GM12878 (cell line): Measurements from ENCODE around the gene HSBP1L1. TPM values are rescaled to one million over a fixed set of nuclear protein-coding genes. Genes with fewer than 3 reads are reported as not detected.

Source experiments
- ATAC-seq: fragments of 200-7000 bp; cut with Tn5 transposase; 3 replicates; pipeline ENCODE4 v1.9.1; 2020; ENCODE audit warnings: mild to moderate bottlenecking, moderate library complexity
- BruUV-seq: library from RNA; stranded (reverse); fragments of 400-500 nt; replicated peaks from 2 replicates; lab custom pipeline; 2021; lab: Mats Ljungman, UMichigan
- CTCF ChIA-PET: fragments of 300-600 bp; sonication (Branson Sonifier 250); formaldehyde crosslinking; extraction: SDS; loops from one replicate; lab custom pipeline; 2021; ENCODE audit warnings: inconsistent platforms; lab: Yijun Ruan, JAX
- POLR2A ChIA-PET: fragments of 350-600 bp; formaldehyde crosslinking; extraction: SDS; loops from one replicate; lab custom pipeline; 2021; ENCODE audit warnings: inconsistent platforms; lab: Charles Lee
- RAD21 ChIA-PET: fragments of 300-600 bp; sonication (Branson Sonifier 250); formaldehyde crosslinking; loops from one replicate; lab custom pipeline; 2023; ENCODE audit warnings: antibody characterized with exemption; ENCODE audit not compliant: unreplicated experiment; lab: Charles Lee
- SMC1A ChIA-PET: fragments of 300-600 bp; sonication (Branson Sonifier 250); formaldehyde crosslinking; loops from one replicate; lab custom pipeline; 2023; ENCODE audit not compliant: unreplicated experiment, uncharacterized antibody; lab: Charles Lee
- DNase-seq: peaks from one replicate; pipeline ENCODE4 v3.0.0-alpha.2; 2011; ENCODE audit warnings: low read depth, low spot score
- FAIRE-seq: peaks from 3 replicates; lab custom pipeline; 2011; peaks lifted over from hg19 to GRCh38; lab: Jason Lieb, UNC
- H2AFZ ChIP-seq: 2 replicates; pipeline ENCODE4 v1.6.0; 2011; ENCODE audit warnings: low read depth, low read length, control low read depth; ENCODE audit not compliant: control insufficient read depth
- H3K27ac ChIP-seq: 2 replicates; pipeline ENCODE4 v1.5.1; 2011; ENCODE audit warnings: control low read depth; ENCODE audit not compliant: control insufficient read depth, insufficient read depth
- H3K27me3 ChIP-seq, 2 experiments: replicated peaks in 1 of 2; 2 replicates each; pipeline versions ENCODE4 v1.6.0 to v1.6.1; 2011; ENCODE audit warnings: low read length in 1 of 2; ENCODE audit not compliant: control insufficient read depth in 2 of 2, insufficient read depth in 2 of 2
- H3K36me3 ChIP-seq, 2 experiments: 2 replicates each; pipeline ENCODE4 v1.5.1; 2011; ENCODE audit warnings: low read length in 1 of 2; ENCODE audit not compliant: control insufficient read depth in 2 of 2, insufficient read depth in 2 of 2
- H3K4me1 ChIP-seq: 2 replicates; pipeline ENCODE4 v1.6.1; 2011; ENCODE audit warnings: mild to moderate bottlenecking, low read length, moderate library complexity, mixed read lengths; ENCODE audit not compliant: control insufficient read depth, insufficient read depth
- H3K4me2 ChIP-seq: 2 replicates; pipeline ENCODE4 v1.6.0; 2011; ENCODE audit warnings: control low read depth; ENCODE audit not compliant: control insufficient read depth, insufficient read depth
- H3K4me3 ChIP-seq: fragments of 200-600 bp; sonication (generic); 2 replicates; pipeline ENCODE4 v1.5.1; 2016
- H3K79me2 ChIP-seq: 2 replicates; pipeline ENCODE4 v1.6.0; 2011; ENCODE audit warnings: low read length; ENCODE audit not compliant: control insufficient read depth, insufficient read depth
- H3K9ac ChIP-seq: 2 replicates; pipeline ENCODE4 v1.8.0; 2011; ENCODE audit warnings: low read length, control low read depth, mixed read lengths; ENCODE audit not compliant: control insufficient read depth, insufficient read depth
- H3K9me3 ChIP-seq: replicated peaks from 3 replicates; pipeline ENCODE4 v1.5.1; 2011; ENCODE audit warnings: mild to moderate bottlenecking, low read length; ENCODE audit not compliant: control insufficient read depth, insufficient read depth
- H4K20me1 ChIP-seq: 2 replicates; pipeline ENCODE4 v1.6.0; 2011; ENCODE audit not compliant: control insufficient read depth, insufficient read depth
- IRF4 ChIP-seq: IDR thresholded peaks from 2 replicates; pipeline ENCODE4 v1.6.1; 2011; ENCODE audit warnings: low read depth, low read length
- JUNB ChIP-seq: IDR thresholded peaks from 2 replicates; pipeline ENCODE4 v1.6.1; 2016; ENCODE audit warnings: antibody characterized with exemption, mild to moderate bottlenecking
- PBX3 ChIP-seq: IDR thresholded peaks from 2 replicates; pipeline ENCODE4 v1.6.1; 2011; ENCODE audit warnings: mild to moderate bottlenecking, low read depth, low read length, moderate library complexity; ENCODE audit not compliant: insufficient replicate concordance
- STAT1 ChIP-seq: fragments of 450-650 bp; conservative IDR thresholded peaks from 2 replicates; pipeline ENCODE4 v1.6.1; 2014; ENCODE audit warnings: antibody characterized with exemption, mild to moderate bottlenecking
- ZSCAN29 ChIP-seq: fragments of 450-650 bp; IDR thresholded peaks from 2 replicates; pipeline ENCODE4 v1.6.1; 2017; ENCODE audit warnings: mild to moderate bottlenecking, moderate library complexity
- WGBS: methylation state at CpG from one replicate; pipeline ENCODE4 v1.1.6; 2016; ENCODE audit warnings: low lambda C conversion rate; ENCODE audit not compliant: insufficient replicate concordance, insufficient coverage; ENCODE audit errors: missing lambda C conversion rate; 5-methylcytosine and 5-hydroxymethylcytosine counted together
- in situ Hi-C: fragments of 300-500 bp; cut with MboI; formaldehyde crosslinking; loops from 9 replicates; pipeline ENCODE4 v1.14.3; 2018; ENCODE audit warnings: mixed read lengths
- intact Hi-C: fragments of 100-400 bp; cut with micrococcal nuclease; formaldehyde crosslinking; loops from one replicate; pipeline ENCODE4 v1.14.2; 2022; ENCODE audit not compliant: unreplicated experiment
- polyA plus RNA-seq, 11 experiments: library from polyadenylated mRNA; depleted of rRNA in 4 of 11; unstranded in 6 of 11; stranded (reverse) in 5 of 11; fragments of >200 nt; fragmentation: Nextera tagmentation in 4 of 11; fragmentation: Illumina TruSeq in 1 of 11; extraction: Ambion mirVana in 4 of 11; extraction: Trizol in 1 of 11; gene quantifications; 1 replicate in 1 of 11; 2 replicates in 10 of 11; pipeline versions ENCODE4 v1.2.1 to v1.2.3, GENCODE V29; 2011 to 2016; ENCODE audit warnings: inconsistent platforms in 2 of 11, missing spikeins in 2 of 11, low read depth in 1 of 11
- total RNA-seq, 4 experiments: library from RNA; depleted of rRNA in 3 of 4; stranded (reverse); fragments of >200 nt in 3 of 4; fragmentation: Illumina TruSeq in 1 of 4; extraction: Trizol in 1 of 4; gene quantifications; 2 replicates each; pipeline versions ENCODE4 v1.2.1 to v1.2.3, GENCODE V29; 2013 to 2021
- TF ChIP-seq, protein P1 (sequence below): IDR thresholded peaks from 2 replicates; pipeline ENCODE4 v1.6.1; 2012; ENCODE audit warnings: improper control_type of control experiment, low read depth, low read length; ENCODE audit not compliant: insufficient replicate concordance

The HSBP1L1 gene
- total and polyA plus RNA-seq, 10 of the 15 experiments (the other 5 are each of a cell fraction or from before 2014, with no cell fraction given) = 0.97 to 14.0 (median 6.9) TPM; not detected in 1

DNA sequence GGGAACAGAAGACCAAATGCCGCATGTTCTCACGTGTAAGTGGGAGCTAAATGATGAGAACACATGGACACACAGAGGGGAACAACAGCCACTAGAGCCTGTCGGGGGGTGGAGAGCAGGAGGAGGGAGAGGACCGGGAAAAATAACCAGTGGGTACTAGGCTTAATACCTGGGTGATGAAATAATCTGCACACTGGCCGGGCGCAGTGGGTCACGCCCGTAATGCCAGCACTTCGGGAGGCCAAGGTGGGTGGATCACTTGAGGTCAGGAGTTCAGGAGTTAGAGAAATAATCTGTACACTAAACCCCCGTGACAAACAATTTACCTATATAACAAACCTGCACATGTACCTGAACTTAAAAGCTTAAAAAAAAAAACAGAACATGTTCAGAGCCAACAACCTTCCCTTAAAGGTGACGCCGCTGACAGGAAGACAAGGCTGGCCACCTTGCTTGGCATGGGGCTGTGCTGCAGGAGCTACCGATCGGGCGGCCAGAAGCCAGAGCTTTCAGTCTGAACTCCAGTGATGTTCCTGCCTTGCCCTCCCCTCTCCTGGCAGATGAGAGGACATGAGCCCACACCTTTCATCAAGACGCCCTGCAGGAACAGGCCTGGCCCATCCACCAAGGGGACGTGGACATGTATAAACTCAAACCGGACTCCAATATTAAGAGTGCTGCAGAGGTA lies 24.2 kb upstream of the HSBP1L1 start:
- H3K4me3 ChIP-seq = no peak overlapping the region
- no peaks in the 10 kb centered on the region for H3K27me3 ChIP-seq
- TF ChIP-seq PBX3 (no peak), STAT1 (no peak), JUNB (no peak), ZSCAN29 (no peak), IRF4 (no peak)
- TF ChIP-seq, protein P1, sequence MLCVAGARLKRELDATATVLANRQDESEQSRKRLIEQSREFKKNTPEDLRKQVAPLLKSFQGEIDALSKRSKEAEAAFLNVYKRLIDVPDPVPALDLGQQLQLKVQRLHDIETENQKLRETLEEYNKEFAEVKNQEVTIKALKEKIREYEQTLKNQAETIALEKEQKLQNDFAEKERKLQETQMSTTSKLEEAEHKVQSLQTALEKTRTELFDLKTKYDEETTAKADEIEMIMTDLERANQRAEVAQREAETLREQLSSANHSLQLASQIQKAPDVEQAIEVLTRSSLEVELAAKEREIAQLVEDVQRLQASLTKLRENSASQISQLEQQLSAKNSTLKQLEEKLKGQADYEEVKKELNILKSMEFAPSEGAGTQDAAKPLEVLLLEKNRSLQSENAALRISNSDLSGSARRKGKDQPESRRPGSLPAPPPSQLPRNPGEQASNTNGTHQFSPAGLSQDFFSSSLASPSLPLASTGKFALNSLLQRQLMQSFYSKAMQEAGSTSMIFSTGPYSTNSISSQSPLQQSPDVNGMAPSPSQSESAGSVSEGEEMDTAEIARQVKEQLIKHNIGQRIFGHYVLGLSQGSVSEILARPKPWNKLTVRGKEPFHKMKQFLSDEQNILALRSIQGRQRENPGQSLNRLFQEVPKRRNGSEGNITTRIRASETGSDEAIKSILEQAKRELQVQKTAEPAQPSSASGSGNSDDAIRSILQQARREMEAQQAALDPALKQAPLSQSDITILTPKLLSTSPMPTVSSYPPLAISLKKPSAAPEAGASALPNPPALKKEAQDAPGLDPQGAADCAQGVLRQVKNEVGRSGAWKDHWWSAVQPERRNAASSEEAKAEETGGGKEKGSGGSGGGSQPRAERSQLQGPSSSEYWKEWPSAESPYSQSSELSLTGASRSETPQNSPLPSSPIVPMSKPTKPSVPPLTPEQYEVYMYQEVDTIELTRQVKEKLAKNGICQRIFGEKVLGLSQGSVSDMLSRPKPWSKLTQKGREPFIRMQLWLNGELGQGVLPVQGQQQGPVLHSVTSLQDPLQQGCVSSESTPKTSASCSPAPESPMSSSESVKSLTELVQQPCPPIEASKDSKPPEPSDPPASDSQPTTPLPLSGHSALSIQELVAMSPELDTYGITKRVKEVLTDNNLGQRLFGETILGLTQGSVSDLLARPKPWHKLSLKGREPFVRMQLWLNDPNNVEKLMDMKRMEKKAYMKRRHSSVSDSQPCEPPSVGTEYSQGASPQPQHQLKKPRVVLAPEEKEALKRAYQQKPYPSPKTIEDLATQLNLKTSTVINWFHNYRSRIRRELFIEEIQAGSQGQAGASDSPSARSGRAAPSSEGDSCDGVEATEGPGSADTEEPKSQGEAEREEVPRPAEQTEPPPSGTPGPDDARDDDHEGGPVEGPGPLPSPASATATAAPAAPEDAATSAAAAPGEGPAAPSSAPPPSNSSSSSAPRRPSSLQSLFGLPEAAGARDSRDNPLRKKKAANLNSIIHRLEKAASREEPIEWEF = no peak
- intact Hi-C loops = no loop called here
- H3K79me2 ChIP-seq = peaks cover 5% of the 10 kb centered on the region
- DNase-seq (no peak), ATAC-seq (no peak), FAIRE-seq (no peak)
- ChIA-PET RAD21 (no interaction called here), CTCF (no interaction called here), POLR2A (no interaction called here), SMC1A (no interaction called here)
- H3K27ac ChIP-seq = no peak overlapping the region
- in situ Hi-C loops = no loop called here
- peaks cover 3% of the 10 kb centered on the region; the same call in 1 of the 3 replicates for H3K9me3 ChIP-seq
- peaks cover 12 to 16% of the 10 kb centered on the region in 2 experiments for H3K36me3 ChIP-seq
- peaks cover 15% of the 10 kb centered on the region for H3K4me1 ChIP-seq
- WGBS = 98% methylated on average over 18 of the region's 18 CpGs
- H4K20me1 ChIP-seq = no peaks in the 10 kb centered on the region
- H3K9ac ChIP-seq = no peak overlapping the region
- no peak overlapping the region for H3K4me2 ChIP-seq
- no TSS peak for BruUV-seq
- no peak overlapping the region for H2AFZ ChIP-seq
